Stimulated activated CD8-positive, alpha-beta memory T cell treated with anti-CD3 and anti-CD28 coated beads, Interleukin-7, amount 100 ng/mL, for 1 hour (primary cell): ENCODE results near the gene SYNE3.

Experiments used
- DNase-seq, 2 donors: peaks; one replicate each; pipeline ENCODE4 v3.0.0-alpha.2; 2020; ENCODE audit warnings: low read depth in 2 of 2

Gene SYNE3

GRCh38 chr14:95475540-95476240 is 40.8 kb downstream of the SYNE3 start:
- DNase-seq = no peak

DNA sequence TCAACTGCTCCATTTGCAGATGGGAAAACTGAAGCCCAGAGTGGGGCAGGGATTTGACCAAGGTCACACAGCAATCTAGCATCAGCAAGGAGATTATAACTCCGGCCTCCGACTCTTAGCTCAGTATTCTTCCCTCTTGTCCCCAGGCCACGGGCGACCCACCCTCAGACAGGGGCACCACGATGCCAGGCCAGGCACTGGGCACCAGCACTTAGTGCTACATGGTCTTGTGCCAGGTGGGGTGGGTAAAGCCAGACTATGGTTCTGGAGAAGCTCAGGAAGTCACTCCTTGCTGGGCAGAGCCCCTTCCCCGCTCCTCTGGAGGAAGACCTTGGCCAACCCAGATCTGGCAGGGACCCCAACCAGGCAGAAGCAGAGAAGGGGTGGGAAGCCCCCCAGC is 41.5 kb downstream of the SYNE3 start:
- DNase-seq = no peak

- DNase-seq = no peak
Observed at GRCh38 chr14:95474486-95474885, 42.0 kb downstream of the SYNE3 start.

GRCh38 chr14:95472819-95473251 is 43.6 kb downstream of the SYNE3 start:
- DNase-seq = no peak

- no peak for DNase-seq
Observed at GRCh38 chr14:95471476-95471875, 45.0 kb downstream of the SYNE3 start.

DNA sequence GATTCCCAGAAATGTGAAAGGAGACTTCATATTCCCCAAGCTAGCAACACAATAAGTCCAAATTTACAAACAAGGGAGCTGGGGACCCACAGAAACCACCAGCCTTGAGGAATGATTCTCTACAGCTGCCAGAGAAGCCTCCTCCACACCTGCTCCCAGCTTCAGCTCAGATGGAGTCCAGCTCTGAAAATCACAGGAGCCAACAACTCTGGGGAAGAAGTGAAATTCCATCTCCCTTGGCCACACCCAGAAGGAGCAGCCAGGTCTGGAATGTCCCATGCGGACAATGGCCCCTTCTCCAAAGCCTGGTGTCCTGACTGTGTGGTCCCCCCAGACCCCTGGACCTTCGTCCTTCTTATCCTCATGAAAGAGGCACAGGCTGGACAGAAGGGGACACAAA is 45.4 kb downstream of the SYNE3 start:
- no peak for DNase-seq

GRCh38 chr14:95469134-95469481 is 47.3 kb downstream of the SYNE3 start:
- DNase-seq = no peak

GRCh38 chr14:95468448-95469133 is 47.9 kb downstream of the SYNE3 start:
- DNase-seq = no peak

DNA sequence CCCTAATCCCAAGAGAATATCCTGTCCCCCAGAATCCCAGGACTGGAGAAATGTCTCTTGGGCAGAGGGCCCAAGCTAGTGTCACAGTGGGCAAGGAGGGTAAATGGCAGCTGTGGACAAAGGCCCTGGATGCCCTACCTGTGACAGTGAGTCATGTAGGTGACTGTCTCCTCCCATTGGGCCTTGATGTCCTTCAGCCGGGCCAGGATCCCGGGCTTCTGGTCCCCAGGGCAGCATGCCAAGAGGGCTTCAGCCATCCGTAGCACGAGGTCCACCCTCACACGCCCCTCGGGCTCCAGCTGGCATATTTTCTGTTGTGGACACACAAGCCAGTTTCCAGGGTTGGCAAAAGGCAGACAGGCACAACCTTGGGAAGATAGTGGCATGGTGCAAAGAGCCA is 48.8 kb downstream of the SYNE3 start:
- no peak for DNase-seq

GRCh38 chr14:95467232-95467631 is 49.2 kb downstream of the SYNE3 start:
- no peak for DNase-seq
